ENCODE data around the gene C20orf144.

The C20orf144 gene

DNA sequence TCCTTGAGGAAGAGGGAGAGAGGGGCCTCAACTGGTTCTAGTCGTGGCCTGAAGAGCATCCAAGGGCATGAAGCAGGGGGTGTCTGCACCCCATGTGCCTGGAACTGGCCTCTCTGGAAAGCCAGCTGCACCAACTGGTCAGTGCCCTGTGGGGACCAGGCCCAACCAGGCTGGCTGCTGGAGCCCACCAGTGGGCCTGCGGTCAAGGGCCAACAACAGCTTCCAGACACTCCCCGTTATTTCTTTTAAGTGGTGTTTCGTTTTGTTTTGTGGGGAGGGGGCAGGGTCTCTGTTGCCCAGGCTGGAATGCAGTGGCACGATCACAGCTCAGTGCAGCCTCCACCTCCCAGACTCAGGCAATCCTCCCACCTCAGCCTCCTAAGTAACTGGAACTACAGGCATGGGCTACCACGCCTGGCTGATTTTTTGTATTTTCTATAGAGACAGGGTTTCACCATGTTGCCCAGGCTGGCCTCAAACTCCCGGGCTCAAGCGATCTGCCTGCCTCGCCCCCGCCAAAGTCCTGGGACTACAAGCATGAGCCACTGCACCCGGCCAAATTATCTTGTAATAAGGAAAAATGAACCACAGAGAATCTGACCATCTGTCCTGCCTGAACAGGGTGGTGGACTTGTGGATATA lies 11.9 kb upstream of the C20orf144 start:
- DNase-seq (ENCODE audit: low spot score), result no peak

DNA sequence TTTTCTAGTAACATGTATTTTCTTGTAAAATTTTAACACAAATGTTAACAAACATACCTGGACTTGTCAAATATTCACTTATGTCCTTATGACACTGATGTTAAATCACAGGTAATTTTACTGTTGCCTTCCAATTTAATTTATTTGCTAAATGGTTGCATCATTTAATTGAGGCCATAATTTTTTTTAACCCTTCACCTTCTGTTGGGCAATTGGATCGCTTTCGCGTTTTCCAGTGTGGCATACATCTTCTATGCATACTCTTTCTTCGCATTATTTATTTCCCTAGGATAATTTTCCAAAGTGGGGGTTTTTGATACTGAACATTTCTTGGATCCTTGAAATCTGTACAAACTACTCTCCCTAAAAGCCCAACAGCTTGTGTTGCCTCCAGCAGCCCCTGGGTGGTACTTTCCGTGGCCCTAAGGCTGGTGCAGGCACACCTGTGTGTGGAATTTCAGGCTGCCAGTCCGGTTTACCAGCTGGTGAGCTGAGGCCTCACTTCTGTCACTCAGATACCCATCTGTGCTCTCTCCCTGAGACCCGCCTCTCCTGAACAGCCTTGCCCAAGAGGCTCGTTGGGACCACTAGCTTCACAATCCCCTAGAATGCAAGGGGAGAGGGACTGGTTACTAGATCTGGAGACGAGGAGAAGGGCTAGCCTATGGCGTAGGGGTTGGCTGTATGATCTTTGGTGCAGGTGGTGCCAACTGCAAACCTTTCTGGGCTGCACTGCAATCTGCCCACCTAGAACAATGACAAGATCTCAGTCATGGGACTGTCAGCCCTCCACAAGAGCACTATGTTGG lies 11.2 kb upstream of the C20orf144 start:
- no peak for DNase-seq (ENCODE audit: low spot score)

GRCh38 chr20:33651562-33652048 lies 10.5 kb upstream of the C20orf144 start:
- DNase-seq (ENCODE audit: low spot score), result no peak

DNA sequence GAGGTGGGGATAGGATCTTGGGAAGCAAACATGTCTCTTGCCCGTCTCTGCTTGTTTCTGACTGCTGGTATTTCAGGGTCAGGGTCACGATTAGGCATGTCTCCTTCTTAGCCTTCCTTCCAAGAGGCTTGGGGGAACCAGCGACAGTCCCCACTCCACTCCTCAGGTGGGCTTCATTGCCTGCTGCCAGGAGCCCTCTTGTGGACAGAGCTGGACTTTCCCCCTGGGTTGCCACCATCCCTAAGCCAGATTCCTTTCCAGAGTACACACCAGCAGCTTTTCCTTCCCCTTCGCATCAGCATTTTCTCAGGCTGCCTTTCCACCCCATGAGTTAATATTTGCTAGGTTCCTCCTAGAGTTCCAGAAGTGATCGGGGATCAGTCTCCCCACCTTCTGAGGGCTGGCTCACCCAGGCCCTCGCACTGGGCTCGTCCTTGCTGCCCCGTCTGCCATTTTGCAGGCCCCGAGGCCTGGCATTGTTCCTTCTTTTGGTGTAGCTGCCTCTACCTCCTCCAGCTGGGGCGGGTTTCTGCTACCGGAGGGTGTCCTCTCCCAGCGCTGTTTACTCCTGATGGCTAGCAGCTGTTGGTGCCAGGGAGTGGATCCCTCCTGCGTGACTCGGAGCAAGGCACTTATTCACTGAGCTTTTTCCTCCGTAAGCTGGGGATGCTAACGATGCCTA lies 8.8 kb upstream of the C20orf144 start:
- DNase-seq (ENCODE audit: low spot score), result peak; percentile 83

DNA sequence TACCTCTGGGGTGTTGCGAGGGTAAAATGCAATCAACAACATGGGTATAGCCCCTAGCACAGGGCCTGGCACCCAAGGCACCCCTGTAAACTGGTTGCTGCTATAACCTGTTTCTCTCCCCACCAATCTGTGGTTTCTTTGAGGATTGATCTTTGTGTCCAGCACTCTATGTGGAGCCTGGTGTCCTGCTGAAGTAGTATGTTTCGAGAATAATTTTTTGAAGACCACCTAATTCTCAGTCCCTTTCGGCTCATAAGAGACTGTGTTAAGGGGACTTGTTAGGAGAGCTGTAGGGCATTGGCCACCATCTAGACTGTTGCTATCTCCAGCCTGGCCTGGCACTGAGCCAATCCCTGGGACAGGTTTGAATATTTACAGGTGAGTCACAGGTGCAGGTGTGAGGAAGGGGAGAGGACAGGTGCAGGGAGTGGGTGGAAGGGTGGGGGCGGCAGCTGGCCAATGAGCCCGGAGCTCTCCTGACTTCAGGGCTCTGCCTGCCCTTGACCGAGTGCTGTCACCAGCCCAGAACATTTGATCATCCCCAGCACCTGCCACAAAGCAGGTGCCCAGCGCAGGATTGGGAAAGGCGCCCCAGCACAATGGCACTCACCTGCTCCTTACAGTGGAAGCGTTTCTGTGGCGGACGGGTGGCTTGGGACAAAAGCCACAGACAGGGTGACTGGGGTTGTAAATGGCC lies 8.1 kb upstream of the C20orf144 start:
- DNase-seq (ENCODE audit: low spot score), result peak; percentile 39

DNA sequence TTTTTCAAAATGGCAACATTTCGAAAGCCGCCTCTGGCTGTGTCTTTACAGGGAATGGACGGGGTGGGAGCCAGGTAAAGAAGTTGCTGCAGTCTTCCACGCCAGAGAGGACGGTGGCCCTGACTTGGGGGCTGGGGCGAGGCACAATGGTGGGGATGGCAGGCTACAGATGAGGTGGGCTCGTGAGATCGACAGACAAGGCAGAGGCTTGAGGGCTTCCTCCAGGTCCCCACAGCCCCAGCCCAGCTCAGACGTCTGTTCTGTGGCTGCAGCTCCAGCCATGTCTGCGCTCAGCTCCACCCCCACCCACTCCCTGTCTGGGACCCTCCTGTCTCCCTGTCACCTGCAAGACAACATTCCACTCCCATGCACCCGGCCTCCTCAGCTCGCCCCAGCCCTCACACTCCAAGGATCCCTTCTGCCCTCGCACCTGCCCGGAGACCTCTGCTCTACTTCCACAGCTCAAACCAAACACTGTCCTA lies 7.4 kb upstream of the C20orf144 start:
- DNase-seq (ENCODE audit: low spot score), result no peak

- no peak for DNase-seq (ENCODE audit: low spot score)
Measured at GRCh38 chr20:33655164-33655563, 7.0 kb upstream of the C20orf144 start.

- DNase-seq (ENCODE audit: low spot score), result no peak
Measured at GRCh38 chr20:33656010-33656782, 5.9 kb upstream of the C20orf144 start.

- no peak for DNase-seq (ENCODE audit: low spot score)
Measured at GRCh38 chr20:33656783-33657703, 5.1 kb upstream of the C20orf144 start.

DNA sequence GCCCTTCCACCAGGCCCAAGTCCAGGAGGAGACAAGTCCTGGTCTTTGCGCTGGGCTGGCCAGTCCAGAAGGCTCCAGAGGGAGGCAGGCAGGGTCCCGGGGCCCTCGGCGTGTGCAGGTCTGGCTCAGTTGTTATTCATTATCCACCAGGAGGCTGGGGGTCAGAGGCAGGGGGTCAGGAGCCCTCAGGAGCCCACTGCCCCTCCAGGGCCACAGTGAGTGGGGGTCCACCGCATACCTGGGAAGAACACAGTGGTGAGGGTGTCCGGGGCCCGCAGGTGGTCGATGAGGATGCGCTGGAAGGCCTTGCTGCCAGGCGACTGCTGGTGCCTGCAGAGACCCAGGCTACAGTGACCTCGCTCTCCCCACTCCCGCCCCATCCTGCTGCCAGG lies 4.4 kb upstream of the C20orf144 start:
- no peak for DNase-seq (ENCODE audit: low spot score)

- DNase-seq (ENCODE audit: low spot score), result no peak
Measured at GRCh38 chr20:33658510-33658909, 3.6 kb upstream of the C20orf144 start.

DNA sequence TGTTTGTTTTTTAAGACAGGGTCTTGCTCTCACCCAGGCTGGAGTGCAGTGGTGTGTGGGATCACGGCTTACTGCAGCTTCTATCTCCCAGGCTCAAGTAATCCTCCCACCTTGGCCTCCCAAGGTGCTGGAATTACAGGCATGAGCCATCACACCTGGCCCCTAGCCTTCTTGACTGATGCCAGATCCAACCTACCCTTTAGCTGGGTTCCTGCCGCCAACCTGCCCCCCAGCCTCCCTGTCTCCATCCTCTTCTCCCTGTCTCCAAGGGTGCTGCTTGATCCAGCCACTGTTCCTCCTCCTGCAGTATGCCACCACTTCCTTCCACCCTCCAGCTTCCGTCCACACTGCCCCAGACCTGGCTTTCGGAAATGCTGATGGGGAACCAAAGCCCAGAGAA lies 3.2 kb upstream of the C20orf144 start:
- DNase-seq (ENCODE audit: low spot score), result no peak

DNA sequence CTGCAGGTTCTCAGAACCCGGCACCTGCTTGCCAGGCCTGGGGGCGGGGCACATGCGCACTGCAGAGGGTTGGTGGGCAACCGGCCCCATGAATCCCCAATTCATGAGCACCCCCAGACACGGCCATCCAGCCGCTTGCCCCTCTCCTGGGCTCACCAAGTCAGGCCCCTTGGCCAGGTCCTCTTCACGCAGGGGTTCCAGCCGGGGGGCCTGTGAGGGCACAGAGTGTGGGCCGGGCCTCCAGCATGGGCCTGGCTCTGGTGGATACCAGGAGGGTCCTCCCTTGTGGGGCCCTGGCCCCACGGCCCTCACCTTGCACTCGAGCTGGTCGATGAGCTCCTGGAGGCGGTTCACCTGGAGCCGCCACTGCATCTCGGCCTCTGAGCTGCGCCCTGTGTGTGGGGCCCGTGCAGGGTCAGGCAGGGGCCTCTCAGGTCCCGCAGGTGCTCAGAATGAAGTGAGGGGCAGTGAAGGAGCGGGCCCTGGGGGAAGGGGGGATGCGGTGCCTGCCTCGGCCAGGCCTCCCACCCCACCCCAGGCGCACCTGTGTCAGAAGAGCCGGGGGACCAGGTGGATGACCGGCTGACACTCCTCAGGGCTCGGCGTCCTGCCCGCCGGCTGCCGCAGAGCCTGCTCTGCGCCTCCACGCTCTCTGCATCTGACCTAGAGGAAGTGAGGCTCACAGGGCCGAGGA lies 2.6 kb upstream of the C20orf144 start:
- no peak for DNase-seq (ENCODE audit: low spot score)

DNA sequence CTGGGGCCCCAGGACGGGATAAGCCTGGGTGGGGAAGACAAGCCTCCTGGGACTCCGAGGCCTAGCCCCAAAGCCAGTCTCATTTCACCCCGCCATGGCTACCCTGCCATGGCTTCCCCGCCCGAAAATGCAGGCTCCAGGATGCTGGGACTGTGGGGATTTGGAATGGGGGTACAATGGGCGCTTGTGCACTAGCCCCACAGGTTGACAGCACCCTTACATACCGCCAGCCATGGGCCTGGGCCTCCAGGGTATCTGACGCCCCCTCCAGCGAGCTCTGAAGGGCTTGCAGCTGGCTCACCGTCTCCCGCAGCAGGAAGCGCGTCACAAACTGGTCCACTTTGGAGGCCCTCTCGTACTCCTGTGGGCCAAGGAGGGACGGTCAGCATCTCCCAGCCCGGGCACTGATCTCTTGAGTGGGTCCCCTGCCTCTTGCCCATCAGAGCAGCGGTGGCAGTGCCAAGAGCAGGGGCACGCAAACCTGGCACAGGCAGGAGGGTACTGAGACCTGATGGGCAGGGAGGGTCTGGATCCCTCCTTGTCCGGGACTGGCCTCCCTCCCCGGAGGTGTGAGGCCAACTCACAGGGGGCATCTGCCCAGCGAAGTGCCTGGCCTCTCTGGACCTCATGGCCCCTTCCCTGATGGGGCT lies 2.0 kb upstream of the C20orf144 start:
- no peak for DNase-seq (ENCODE audit: low spot score)

GRCh38 chr20:33660685-33661058 lies 1.5 kb upstream of the C20orf144 start:
- DNase-seq (ENCODE audit: low spot score), result no peak

- DNase-seq (ENCODE audit: low spot score), result peak; percentile 91
Measured at GRCh38 chr20:33663161-33664084, 1.3 kb downstream of the C20orf144 start.

- no peak for DNase-seq (ENCODE audit: low spot score)
Measured at GRCh38 chr20:33664085-33664761, 2.1 kb downstream of the C20orf144 start.

- DNase-seq (ENCODE audit: low spot score), result no peak
Measured at GRCh38 chr20:33664762-33665144, 2.6 kb downstream of the C20orf144 start.

Data from iPS-NIHi11 (cell line).